ENCODE data around the gene PPP1R18.
"Not testable (repeated sequence)": the region's sequence is repeated elsewhere in the genome, so short reads cannot be mapped to it uniquely, and the experiment has no call there.

Gene PPP1R18

GRCh38 chr6:30686009-30686907 is at the start of gene PPP1R18:
Gene PPP1R18 (minus strand): TSS chr6:30686645. CDS start chr6:30686018, 627 bp downstream.
- DNase-seq = no peak

GRCh38 chr6:30735668-30736314 is 49.3 kb upstream of the PPP1R18 start:
- no peak for DNase-seq

- DNase-seq = no peak
Observed at GRCh38 chr6:30732237-30732943, 45.9 kb upstream of the PPP1R18 start.

- peak; percentile 95 for DNase-seq
Observed at GRCh38 chr6:30730601-30731435, 44.4 kb upstream of the PPP1R18 start.

- DNase-seq = peak; percentile 49
Observed at GRCh38 chr6:30727920-30728553, 41.6 kb upstream of the PPP1R18 start.

- DNase-seq = peak; percentile 30
Observed at GRCh38 chr6:30726506-30727413, 40.3 kb upstream of the PPP1R18 start.

GRCh38 chr6:30725713-30726505 is 39.5 kb upstream of the PPP1R18 start:
- DNase-seq = peak; percentile 67

GRCh38 chr6:30724906-30725667 is 38.6 kb upstream of the PPP1R18 start:
- DNase-seq = peak; percentile 42

- not testable (repeated sequence) for DNase-seq
Observed at GRCh38 chr6:30723843-30724741, 37.6 kb upstream of the PPP1R18 start.

GRCh38 chr6:30723159-30723842 is 36.9 kb upstream of the PPP1R18 start:
- DNase-seq = not testable (repeated sequence)

- peak; percentile 66 for DNase-seq
Observed at GRCh38 chr6:30722280-30723112, 36.1 kb upstream of the PPP1R18 start.

GRCh38 chr6:30722025-30722279 is 35.5 kb upstream of the PPP1R18 start:
- not testable (repeated sequence) for DNase-seq

- peak; percentile 85 for DNase-seq
Observed at GRCh38 chr6:30721198-30722024, 35.0 kb upstream of the PPP1R18 start.

- DNase-seq = peak; percentile 82
Observed at GRCh38 chr6:30720738-30721197, 34.3 kb upstream of the PPP1R18 start.
